Vagina (tissue), 2 donors: ENCODE results near the gene TP53I11. TPM values are rescaled to one million over a fixed set of nuclear protein-coding genes. Genes with fewer than 3 reads are reported as not detected.

Source experiments
- DNase-seq, 2 donors: peaks; one replicate each; pipeline ENCODE4 v3.0.0-alpha.2; 2017; ENCODE audit errors: extremely low spot score in 2 of 2
- H3K27ac ChIP-seq: fragments of 200-600 bp; sonication (generic); one replicate; pipeline ENCODE4 v1.5.1; 2019
- H3K27me3 ChIP-seq: fragments of 200-600 bp; sonication (generic); one replicate; pipeline ENCODE4 v1.5.1; 2019
- H3K36me3 ChIP-seq, 2 donors: fragments of 200-600 bp; sonication (generic); one replicate each; pipeline ENCODE4 v1.5.1; 2017 to 2019
- H3K4me1 ChIP-seq: fragments of 200-600 bp; sonication (generic); one replicate; pipeline ENCODE4 v1.5.1; 2019
- H3K4me3 ChIP-seq, 2 donors: fragments of 200-600 bp; sonication (generic); 1 replicate in 1 of 2; 2 replicates in 1 of 2; pipeline ENCODE4 v1.5.1; 2016 to 2019
- H3K9me3 ChIP-seq: fragments of 200-600 bp; sonication (generic); one replicate; pipeline ENCODE4 v1.5.1; 2019
- POLR2A ChIP-seq, 2 donors: fragments of 450-650 bp; IDR thresholded peaks; one replicate each; pipeline ENCODE4 v1.6.1; 2017; ENCODE audit warnings: antibody characterized with exemption in 2 of 2, mild to moderate bottlenecking in 2 of 2, moderate library complexity in 2 of 2
- POLR2AphosphoS5 ChIP-seq, 2 donors: sonication (generic); formaldehyde crosslinking; IDR thresholded peaks; one replicate each; pipeline ENCODE4 v1.9.0; 2017; ENCODE audit warnings: antibody characterized with exemption in 2 of 2, mild to moderate bottlenecking in 2 of 2, low read depth in 1 of 2; ENCODE audit not compliant: insufficient read depth in 1 of 2
- intact Hi-C: fragments of 100-400 bp; cut with DNase I; formaldehyde crosslinking; loops from one replicate; pipeline ENCODE4 v1.15.1; 2023
- total RNA-seq: library from RNA; depleted of rRNA; stranded (reverse); fragments of >200 nt; gene quantifications from one replicate; pipeline ENCODE4 v1.2.3, GENCODE V29; 2016
- TF ChIP-seq, protein P1 (sequence below), 3 experiments: fragments of 450-650 bp in 2 of 3; fragments of 200-600 bp in 1 of 3; sonication (generic) in 1 of 3; IDR thresholded peaks; one replicate each; pipeline ENCODE4 v1.5.1; 2017 to 2019; ENCODE audit warnings: antibody characterized with exemption in 3 of 3, mild to moderate bottlenecking in 2 of 3, moderate library complexity in 2 of 3

Gene TP53I11
- total RNA-seq, 1 donor from 2014 or later, result 50.6 TPM

GRCh38 chr11:44989831-44990566 is 39.3 kb upstream of the TP53I11 start:
- DNase-seq, result peak; percentile 34 to 81
- Histone ChIP-seq H3K4me1 (no peaks in the 10 kb centered on the region), H3K9me3 (no peaks in the 10 kb centered on the region), H3K4me3 (no peak overlapping the region), H3K27ac (no peak overlapping the region), H3K27me3 (no peaks in the 10 kb centered on the region), H3K36me3 (no peaks in the 10 kb centered on the region)
- TF ChIP-seq POLR2A (IDR thresholded peaks at IDR 0.05) (no peak), POLR2AphosphoS5 (IDR thresholded peaks at IDR 0.05; ENCODE audit: insufficient read depth in 1 of 2, low read depth in 1 of 2) (no peak)
- TF ChIP-seq, protein P1, sequence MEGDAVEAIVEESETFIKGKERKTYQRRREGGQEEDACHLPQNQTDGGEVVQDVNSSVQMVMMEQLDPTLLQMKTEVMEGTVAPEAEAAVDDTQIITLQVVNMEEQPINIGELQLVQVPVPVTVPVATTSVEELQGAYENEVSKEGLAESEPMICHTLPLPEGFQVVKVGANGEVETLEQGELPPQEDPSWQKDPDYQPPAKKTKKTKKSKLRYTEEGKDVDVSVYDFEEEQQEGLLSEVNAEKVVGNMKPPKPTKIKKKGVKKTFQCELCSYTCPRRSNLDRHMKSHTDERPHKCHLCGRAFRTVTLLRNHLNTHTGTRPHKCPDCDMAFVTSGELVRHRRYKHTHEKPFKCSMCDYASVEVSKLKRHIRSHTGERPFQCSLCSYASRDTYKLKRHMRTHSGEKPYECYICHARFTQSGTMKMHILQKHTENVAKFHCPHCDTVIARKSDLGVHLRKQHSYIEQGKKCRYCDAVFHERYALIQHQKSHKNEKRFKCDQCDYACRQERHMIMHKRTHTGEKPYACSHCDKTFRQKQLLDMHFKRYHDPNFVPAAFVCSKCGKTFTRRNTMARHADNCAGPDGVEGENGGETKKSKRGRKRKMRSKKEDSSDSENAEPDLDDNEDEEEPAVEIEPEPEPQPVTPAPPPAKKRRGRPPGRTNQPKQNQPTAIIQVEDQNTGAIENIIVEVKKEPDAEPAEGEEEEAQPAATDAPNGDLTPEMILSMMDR (IDR thresholded peaks at IDR 0.05), result no peak
- intact Hi-C loops, result no loop called here

- no peaks in the 10 kb centered on the region for H3K27me3 ChIP-seq
- no peaks in the 10 kb centered on the region for H3K9me3 ChIP-seq
- H3K4me3 ChIP-seq, result no peak overlapping the region
- no peaks in the 10 kb centered on the region for H3K36me3 ChIP-seq
- intact Hi-C loops, result no loop called here
- DNase-seq, result no peak
- no peak overlapping the region for H3K27ac ChIP-seq
- TF ChIP-seq POLR2A (IDR thresholded peaks at IDR 0.05) (no peak), POLR2AphosphoS5 (IDR thresholded peaks at IDR 0.05; ENCODE audit: insufficient read depth in 1 of 2, low read depth in 1 of 2) (no peak)
- TF ChIP-seq, protein P1 (IDR thresholded peaks at IDR 0.05), result no peak
- no peaks in the 10 kb centered on the region for H3K4me1 ChIP-seq
These were observed 38.4 kb upstream of the TP53I11 start for GRCh38 chr11:44988981-44989635.

GRCh38 chr11:44988111-44988510 is 37.4 kb upstream of the TP53I11 start:
- Histone ChIP-seq H3K4me1 (no peaks in the 10 kb centered on the region), H3K4me3 (no peak overlapping the region), H3K9me3 (no peaks in the 10 kb centered on the region), H3K27me3 (no peaks in the 10 kb centered on the region), H3K27ac (no peak overlapping the region), H3K36me3 (no peaks in the 10 kb centered on the region)
- intact Hi-C loops, result no loop called here
- TF ChIP-seq POLR2A (IDR thresholded peaks at IDR 0.05) (no peak), POLR2AphosphoS5 (IDR thresholded peaks at IDR 0.05; ENCODE audit: insufficient read depth in 1 of 2, low read depth in 1 of 2) (no peak)
- TF ChIP-seq, protein P1 (IDR thresholded peaks at IDR 0.05), result no peak
- DNase-seq, result peak in 1 of 2 donors; percentile 37

- Histone ChIP-seq H3K4me1 (no peaks in the 10 kb centered on the region), H3K9me3 (no peaks in the 10 kb centered on the region), H3K36me3 (no peaks in the 10 kb centered on the region), H3K27me3 (no peaks in the 10 kb centered on the region), H3K27ac (no peak overlapping the region), H3K4me3 (no peak overlapping the region)
- TF ChIP-seq, protein P1 (IDR thresholded peaks at IDR 0.05), result no peak
- TF ChIP-seq POLR2AphosphoS5 (IDR thresholded peaks at IDR 0.05; ENCODE audit: insufficient read depth in 1 of 2, low read depth in 1 of 2) (no peak), POLR2A (IDR thresholded peaks at IDR 0.05) (no peak)
- intact Hi-C loops, result no loop called here
- no peak for DNase-seq
These were observed 36.8 kb upstream of the TP53I11 start for GRCh38 chr11:44987506-44987905.

DNA sequence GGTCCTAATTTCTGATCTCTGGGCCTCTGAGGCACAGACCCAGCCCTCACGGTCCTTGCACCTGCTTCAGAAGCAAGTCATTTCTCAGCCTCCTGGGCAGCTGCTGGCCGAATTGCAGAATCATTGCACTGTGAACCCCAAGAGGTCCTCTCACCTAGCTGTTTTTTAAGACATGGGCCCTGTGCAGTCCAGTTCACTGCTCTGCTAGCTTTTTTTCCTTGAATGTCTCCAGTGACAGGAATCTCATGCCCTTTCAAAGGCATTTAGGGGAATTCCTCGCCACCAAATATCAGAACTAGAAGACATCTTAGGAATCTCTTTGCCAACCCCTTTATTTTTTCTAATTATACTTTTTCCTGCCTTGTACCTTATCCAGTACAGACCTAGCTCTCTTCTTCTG is 35.6 kb upstream of the TP53I11 start:
- Histone ChIP-seq H3K4me3 (no peak overlapping the region), H3K27me3 (no peaks in the 10 kb centered on the region), H3K36me3 (no peaks in the 10 kb centered on the region), H3K4me1 (no peaks in the 10 kb centered on the region), H3K27ac (no peak overlapping the region), H3K9me3 (no peaks in the 10 kb centered on the region)
- TF ChIP-seq, protein P1 (IDR thresholded peaks at IDR 0.05), result no peak
- no peak for TF ChIP-seq POLR2A (IDR thresholded peaks at IDR 0.05)
- no peak for TF ChIP-seq POLR2AphosphoS5 (IDR thresholded peaks at IDR 0.05; ENCODE audit: insufficient read depth in 1 of 2, low read depth in 1 of 2)
- no peak for DNase-seq
- intact Hi-C loops, result no loop called here
